ENCODE measurements around the gene TOX2.

The TOX2 gene

DNA sequence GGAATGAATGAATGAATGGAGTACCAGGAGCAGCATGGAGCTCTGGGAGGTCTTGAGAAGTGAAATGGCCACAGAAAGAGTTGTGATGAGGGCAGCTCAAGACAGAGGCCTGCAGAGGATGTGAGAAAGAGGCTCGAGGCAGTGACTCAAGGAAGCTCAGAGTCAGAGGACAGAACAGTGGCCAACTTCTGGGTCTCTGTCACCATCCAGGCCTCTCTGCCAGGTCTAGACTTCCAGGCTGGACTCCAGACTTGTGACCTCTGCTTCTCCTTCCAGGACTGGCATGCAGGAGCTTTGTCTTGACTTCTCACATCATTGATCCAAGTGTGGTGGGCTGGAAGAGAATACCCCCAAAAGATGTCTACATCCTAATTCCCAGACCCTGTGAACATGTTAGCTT lies 119.8 kb downstream of the TOX2 start:
- Histone ChIP-seq H3K4me3 (replicated peaks; ENCODE audit: low read depth, low read length) (no peak overlapping the region), H3K27me3 (replicated peaks; ENCODE audit: control insufficient read depth, insufficient read depth, low read length) (no peaks in the 10 kb centered on the region), H3K36me3 (ENCODE audit: control insufficient read depth, insufficient read depth, low read length) (no peaks in the 10 kb centered on the region)
- TF ChIP-seq, protein P1, sequence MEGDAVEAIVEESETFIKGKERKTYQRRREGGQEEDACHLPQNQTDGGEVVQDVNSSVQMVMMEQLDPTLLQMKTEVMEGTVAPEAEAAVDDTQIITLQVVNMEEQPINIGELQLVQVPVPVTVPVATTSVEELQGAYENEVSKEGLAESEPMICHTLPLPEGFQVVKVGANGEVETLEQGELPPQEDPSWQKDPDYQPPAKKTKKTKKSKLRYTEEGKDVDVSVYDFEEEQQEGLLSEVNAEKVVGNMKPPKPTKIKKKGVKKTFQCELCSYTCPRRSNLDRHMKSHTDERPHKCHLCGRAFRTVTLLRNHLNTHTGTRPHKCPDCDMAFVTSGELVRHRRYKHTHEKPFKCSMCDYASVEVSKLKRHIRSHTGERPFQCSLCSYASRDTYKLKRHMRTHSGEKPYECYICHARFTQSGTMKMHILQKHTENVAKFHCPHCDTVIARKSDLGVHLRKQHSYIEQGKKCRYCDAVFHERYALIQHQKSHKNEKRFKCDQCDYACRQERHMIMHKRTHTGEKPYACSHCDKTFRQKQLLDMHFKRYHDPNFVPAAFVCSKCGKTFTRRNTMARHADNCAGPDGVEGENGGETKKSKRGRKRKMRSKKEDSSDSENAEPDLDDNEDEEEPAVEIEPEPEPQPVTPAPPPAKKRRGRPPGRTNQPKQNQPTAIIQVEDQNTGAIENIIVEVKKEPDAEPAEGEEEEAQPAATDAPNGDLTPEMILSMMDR (IDR thresholded peaks at IDR 0.05; ENCODE audit: insufficient read depth, low read length, poor library complexity, severe bottlenecking), result no peak
- no peak for DNase-seq (ENCODE audit: extremely low read depth, insufficient read length)

- Histone ChIP-seq H3K27me3 (replicated peaks; ENCODE audit: control insufficient read depth, insufficient read depth, low read length) (no peaks in the 10 kb centered on the region), H3K36me3 (ENCODE audit: control insufficient read depth, insufficient read depth, low read length) (no peaks in the 10 kb centered on the region), H3K4me3 (replicated peaks; ENCODE audit: low read depth, low read length) (no peak overlapping the region)
- DNase-seq (ENCODE audit: extremely low read depth, insufficient read length), result no peak
- TF ChIP-seq, protein P1 (IDR thresholded peaks at IDR 0.05; ENCODE audit: insufficient read depth, low read length, poor library complexity, severe bottlenecking), result no peak
These were observed 120.4 kb downstream of the TOX2 start for GRCh38 chr20:44034965-44035635.

GRCh38 chr20:44035924-44036323 lies 121.3 kb downstream of the TOX2 start:
- DNase-seq (ENCODE audit: extremely low read depth, insufficient read length), result no peak
- TF ChIP-seq, protein P1 (IDR thresholded peaks at IDR 0.05; ENCODE audit: insufficient read depth, low read length, poor library complexity, severe bottlenecking), result no peak
- Histone ChIP-seq H3K4me3 (replicated peaks; ENCODE audit: low read depth, low read length) (no peak overlapping the region), H3K36me3 (ENCODE audit: control insufficient read depth, insufficient read depth, low read length) (no peaks in the 10 kb centered on the region), H3K27me3 (replicated peaks; ENCODE audit: control insufficient read depth, insufficient read depth, low read length) (no peaks in the 10 kb centered on the region)

GRCh38 chr20:44036441-44036840 lies 121.8 kb downstream of the TOX2 start:
- H3K27me3 ChIP-seq (replicated peaks; ENCODE audit: control insufficient read depth, insufficient read depth, low read length), result no peaks in the 10 kb centered on the region

GRCh38 chr20:44038681-44039123 lies 124.0 kb downstream of the TOX2 start:
- TF ChIP-seq, protein P1 (IDR thresholded peaks at IDR 0.05; ENCODE audit: insufficient read depth, low read length, poor library complexity, severe bottlenecking), result no peak
- Histone ChIP-seq H3K36me3 (ENCODE audit: control insufficient read depth, insufficient read depth, low read length) (no peaks in the 10 kb centered on the region), H3K27me3 (replicated peaks; ENCODE audit: control insufficient read depth, insufficient read depth, low read length) (no peaks in the 10 kb centered on the region), H3K4me3 (replicated peaks; ENCODE audit: low read depth, low read length) (no peak overlapping the region)
- no peak for DNase-seq (ENCODE audit: extremely low read depth, insufficient read length)

More at GRCh38 chr20:44036441-44036840, 121.8 kb downstream of the TOX2 start:
- no peak overlapping the region for H3K4me3 ChIP-seq (replicated peaks; ENCODE audit: low read depth, low read length)
- DNase-seq (ENCODE audit: extremely low read depth, insufficient read length), result no peak
- TF ChIP-seq, protein P1 (IDR thresholded peaks at IDR 0.05; ENCODE audit: insufficient read depth, low read length, poor library complexity, severe bottlenecking), result no peak
- no peaks in the 10 kb centered on the region for H3K36me3 ChIP-seq (ENCODE audit: control insufficient read depth, insufficient read depth, low read length)
